HG03521 (cell line): ENCODE measurements around the gene C18orf63.

Experiments used
- ATAC-seq: cut with Tn5 transposase; IDR thresholded peaks from one replicate; pipeline ENCODE4 v1.9.1; 2021; ENCODE audit warnings: mild to moderate bottlenecking, moderate library complexity; ENCODE audit not compliant: unreplicated experiment

C18orf63 gene

DNA sequence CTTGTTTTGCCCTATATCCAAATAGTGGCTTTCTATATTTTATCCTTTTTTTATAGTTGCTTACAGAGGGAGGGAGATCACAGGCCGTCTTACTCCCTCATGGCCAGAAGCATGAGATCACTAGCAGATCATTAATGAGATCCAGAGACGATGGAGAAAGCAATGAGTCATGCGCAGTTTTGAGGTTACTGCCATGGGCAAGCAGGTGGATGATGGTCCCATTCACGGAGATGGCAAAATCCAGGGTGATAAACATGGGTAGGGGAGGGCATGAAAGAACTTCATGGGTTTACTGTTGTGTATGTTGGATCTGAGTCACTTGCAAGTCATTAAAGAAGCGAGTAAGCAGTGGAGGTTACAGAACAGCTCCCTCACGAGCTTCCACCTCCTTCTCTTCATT lies 60.4 kb downstream of the C18orf63 start:
- no peak for ATAC-seq

DNA sequence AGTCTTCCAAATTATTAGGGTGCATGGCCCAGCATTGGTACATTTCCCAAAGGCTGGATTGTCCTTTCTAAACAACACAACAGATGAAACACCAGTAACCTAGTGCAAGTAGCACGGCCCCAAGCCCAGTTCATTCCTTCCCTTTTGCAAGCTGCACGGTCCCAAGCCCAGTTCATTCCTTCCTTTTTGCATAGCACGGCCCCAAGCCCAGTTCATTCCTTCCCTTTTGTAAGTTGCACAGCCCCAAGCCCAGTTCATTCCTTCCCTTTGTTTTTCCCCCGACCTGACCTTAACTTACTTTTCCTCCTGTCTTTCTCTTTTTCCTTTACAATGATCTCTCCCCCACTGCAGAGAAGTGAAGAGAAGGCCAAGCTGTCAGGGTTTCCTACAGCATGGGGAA lies 60.9 kb downstream of the C18orf63 start:
- no peak for ATAC-seq

DNA sequence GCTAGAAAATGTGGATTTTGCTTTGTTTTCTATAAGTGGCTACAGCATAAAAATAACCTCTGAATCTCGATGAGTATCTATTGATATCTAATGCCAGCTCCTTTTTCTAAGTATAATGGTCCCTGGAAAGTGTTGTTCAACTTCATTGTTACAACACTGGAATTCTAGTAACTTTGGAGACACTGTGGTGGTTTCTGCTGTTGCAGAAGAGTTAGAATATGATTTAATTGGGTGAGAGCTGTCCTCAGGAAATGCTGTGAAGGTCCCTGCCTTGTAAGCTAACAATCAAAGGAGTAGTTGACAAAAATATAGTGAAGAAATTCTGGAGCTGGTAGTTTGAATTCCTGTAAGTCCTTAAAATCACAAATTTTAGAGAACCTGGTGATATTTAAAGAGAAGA lies 62.1 kb downstream of the C18orf63 start:
- no peak for ATAC-seq

DNA sequence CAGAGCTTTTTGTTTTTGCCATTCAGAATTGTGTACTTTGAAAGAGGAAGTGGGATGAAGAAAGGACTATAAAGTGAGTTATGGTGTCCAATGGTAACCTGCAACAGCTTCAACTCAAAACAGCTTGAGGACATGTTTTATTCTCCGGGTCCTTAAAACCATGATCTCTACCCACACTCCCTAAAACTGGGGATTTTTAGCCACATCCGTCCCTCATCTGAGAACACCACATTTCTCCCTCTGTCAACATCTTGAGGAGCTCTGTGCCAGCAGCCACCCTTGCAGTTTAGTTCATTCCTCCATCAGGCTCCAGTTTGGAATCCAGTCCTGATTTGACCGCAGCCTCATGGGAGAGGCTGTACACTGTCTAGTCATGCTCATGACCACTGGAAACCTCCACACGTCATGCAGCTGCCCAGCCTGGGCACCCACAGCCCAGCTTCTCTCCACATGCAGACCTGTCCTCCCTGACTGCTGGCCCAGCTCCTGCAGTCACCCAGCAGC lies 62.6 kb downstream of the C18orf63 start:
- ATAC-seq: no peak

DNA sequence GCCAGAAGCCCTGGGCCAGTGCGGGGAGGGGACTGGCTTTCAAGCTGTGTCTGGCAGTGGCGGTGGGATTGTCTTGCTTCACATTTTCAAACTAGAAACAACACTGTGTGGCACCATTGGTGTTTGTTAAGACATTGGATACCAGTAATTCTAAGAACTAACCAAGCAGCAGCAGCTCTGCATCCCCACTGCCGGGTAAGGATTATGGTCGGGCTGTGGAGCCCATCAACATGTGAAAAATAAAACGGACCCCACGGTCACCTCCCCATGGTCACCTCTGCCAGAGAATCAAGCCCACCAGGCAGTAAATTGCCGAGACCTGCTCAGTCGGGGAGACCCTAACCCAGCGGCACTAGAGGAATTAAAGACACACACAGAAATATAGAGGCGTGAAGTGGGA lies 65.3 kb downstream of the C18orf63 start:
- no peak for ATAC-seq

DNA sequence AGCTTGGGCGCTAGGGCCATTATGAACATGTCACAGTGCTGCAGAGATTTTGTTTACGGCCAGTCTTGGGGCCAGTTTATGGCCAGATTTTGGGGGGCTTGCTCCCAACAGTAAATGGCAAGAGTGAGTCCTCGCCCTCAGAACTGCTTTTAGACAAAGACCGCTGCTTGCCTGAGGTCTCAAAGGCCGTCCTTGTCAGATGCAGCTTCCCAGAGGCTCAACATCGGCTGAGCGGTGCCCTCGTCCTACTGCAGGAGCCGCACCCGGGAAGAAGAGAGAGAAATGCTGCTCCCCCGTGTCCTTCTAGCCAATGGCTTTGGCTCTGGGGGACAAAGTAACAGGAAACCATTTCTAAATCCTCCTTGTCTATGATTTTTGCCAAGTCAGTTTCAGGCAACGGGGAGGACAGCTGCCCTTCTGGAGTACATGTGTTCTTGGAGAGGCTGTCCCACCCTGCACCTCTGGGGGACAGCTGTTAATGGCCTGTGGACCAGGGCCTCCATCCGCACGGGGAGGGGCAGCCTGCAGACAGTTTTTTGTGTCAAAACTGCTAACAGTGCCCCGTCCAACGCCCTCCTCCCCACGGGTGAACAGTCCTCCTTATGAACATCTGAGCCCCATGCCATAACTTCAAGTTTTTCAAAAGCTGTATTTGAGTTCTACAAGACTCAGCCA lies 66.1 kb downstream of the C18orf63 start:
- no peak for ATAC-seq

DNA sequence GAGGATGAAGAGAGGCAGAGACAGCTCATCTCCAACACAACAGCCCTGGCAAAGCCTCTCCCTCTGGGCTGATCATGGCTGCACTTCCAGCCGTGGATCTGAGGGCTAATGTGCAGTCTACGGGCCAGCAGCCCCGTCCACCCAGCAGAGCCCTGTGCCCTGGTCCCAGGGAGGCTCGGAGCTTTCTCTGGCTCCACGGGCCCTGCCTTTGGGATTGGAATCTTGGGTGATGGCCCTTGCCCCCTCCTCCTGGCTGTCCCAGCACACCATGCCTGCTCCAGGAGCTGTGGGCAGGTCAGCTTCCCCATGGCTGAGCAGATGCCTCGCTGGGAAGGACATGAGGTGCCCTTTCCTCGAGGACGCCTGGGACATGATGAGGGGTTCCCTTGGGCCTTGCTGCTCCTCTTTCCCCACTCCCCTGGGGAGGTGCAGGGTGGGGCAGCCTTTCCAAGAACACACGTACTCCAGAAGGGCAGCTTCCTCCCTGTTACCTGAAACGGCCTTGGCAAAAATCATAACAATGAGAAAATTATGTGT lies 66.9 kb downstream of the C18orf63 start:
- ATAC-seq: no peak

DNA sequence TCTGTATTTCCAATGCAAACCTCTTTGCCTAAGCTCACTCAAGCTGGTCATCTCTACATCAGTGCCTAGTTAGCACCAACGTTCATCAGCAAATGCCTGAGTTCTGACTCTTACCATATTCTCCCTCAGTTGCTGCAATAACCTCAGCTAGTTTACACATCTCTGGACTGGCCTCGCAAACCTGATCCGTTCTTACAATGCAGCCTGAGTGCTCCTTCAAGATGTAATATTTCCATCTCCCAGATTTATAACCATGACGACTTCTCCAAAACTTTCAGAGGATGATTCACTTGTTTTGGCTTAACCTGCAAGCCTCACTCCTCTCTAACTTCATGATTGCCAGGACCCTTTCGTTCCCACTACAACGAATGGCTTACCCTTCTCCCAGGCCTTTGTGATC lies 71.7 kb downstream of the C18orf63 start:
- ATAC-seq: no peak

DNA sequence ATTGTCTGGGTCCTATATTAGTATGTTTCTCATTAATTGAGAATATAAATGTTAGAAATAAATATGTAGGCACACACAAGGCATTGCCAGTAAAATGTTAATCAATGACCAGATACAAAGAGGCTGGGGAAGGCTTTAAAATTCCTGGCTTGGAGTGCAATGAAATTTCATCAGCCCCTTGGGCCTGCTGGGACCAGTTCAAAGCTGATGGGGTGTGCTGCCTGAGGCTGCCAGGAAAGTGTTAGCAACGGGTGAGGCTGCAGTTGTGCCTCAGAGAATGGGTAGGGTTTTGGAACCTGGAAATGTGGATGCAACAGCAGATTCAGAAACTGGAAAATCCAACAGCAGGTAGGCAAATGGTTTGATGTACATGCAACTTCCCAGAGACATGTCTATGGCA lies 72.6 kb downstream of the C18orf63 start:
- no peak for ATAC-seq

DNA sequence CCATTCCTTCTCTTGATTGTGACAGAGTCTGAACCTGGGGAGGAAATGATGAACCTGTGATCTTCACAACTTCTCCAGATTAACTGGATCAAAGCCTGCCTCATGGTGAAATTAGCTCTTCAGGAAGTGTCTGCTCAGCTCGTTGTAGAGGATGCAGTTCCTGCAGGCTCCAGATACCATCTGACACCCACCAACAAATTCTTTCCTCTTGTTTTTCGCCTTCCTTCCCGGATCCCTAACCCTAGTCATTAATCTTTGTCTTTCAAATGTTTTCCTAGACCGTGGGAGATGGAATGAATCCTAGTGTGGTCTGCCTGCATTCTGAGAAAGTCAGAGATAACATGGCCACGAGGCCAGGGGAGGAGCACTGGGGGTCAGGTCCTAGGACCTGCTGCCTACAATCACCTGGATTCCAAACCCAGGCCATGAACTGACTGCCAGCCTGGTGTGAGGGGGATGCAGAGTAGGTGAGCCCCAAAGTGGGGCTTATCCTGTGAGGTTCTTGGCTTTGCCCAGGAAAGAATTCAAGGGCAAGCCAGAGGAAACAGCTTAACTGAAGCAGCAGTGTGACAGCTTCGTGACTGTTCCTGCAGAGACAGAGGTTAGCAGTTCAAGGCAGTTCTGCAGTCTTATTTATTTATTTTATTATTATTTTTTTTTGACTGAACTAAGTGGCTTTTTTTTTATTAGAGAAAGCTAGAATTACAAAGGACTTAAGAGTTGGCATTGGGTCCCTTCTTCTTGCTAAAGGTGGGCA lies 73.7 kb downstream of the C18orf63 start:
- no peak for ATAC-seq

DNA sequence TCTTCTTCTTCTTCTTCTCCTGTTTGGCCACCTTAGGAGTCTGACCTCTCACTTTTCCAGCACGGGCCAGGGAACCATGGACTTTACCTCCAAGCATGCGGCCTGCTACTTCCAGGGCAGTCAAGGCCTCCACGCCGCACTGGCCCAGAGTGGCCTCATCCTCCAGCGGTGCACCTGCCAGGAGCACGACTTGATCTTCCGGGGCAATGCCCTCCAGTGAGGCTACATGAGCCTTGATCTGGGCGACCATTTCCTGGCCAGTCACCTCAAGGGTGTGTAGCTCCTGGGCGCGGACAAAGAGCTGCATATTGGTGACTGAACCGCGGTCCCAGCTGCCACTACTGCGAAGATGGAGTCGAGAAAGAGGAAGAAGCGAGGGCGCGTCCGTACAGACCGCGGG lies 74.4 kb downstream of the C18orf63 start:
- no peak for ATAC-seq

DNA sequence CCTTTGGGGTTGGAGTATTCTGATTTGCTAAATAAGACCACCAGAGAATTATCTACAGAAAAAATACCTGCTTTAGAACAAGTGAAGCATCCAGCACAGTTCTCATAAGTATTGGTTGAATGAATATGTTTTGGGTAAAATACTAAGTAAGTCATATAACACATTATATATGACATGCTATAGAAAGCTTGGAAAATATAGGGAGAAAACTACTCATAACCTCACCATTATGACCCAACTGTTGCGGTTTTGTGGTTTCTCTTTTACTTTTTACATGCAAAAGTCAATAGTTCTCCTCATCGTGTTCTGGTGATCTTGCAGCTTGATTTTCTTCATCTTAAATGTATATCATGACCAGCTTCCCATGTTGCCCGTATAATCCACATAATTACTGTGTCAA lies 75.3 kb downstream of the C18orf63 start:
- no peak for ATAC-seq

DNA sequence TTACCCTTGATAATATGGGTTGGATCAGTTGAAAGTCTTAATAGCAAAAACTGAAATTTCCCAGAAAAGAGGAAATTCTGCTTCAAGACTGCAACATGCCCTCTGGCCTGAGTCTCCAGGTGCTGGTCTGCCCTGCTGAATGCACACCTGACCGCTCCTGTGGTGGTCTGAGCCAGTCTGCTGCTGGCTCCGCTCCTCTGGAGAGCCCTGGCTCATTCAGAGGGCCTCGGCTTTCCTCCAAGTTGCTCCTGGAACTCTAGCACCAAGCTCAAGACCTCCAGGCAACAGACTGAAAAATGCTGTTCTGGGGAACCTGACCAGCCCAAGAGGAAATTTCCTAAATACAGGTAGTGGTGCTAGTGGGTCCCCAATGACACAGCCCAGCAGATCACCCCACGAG lies 76.7 kb downstream of the C18orf63 start:
- ATAC-seq: no peak

DNA sequence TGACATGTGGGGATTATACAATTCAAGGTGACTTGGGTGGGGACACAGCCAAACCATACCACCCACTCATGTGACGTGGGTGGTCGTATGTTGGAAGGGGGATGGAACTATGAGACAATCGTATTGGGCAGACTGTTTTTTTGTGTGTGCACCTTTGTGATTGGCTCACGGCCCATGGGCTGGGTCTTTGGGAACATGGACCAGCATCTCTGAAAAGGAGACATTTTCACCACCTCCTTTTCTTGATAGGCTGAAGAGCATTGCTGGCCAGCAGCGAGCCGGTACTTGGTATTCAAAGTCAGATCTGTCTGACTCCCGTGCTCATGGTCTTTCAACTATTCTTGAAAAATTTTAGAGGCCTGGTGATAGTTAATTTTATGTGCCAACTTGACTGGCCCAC lies 79.4 kb downstream of the C18orf63 start:
- ATAC-seq: no peak

DNA sequence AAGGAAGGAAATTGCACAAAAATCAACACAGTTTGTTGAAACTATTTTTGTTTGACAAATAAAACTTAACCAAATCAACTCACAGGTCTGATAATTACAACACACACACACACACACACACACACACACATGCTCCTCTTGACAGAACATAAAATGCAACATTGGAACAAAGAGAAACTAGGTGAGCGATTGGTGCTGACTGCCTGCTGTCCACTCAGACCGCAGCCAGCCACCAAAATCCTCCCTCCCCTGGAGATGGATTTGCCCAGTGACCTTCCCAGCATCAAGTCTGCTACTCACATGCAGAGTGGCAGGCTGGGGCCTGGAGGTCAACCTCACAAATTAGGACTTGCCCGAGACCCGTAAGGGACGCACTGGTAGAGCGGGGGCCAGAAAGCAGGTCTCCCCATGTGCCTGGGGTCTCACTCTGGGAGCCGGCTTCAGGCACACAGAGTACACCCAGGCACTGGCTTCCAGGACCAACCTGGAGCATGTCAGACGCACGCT lies 80.1 kb downstream of the C18orf63 start:
- no peak for ATAC-seq

DNA sequence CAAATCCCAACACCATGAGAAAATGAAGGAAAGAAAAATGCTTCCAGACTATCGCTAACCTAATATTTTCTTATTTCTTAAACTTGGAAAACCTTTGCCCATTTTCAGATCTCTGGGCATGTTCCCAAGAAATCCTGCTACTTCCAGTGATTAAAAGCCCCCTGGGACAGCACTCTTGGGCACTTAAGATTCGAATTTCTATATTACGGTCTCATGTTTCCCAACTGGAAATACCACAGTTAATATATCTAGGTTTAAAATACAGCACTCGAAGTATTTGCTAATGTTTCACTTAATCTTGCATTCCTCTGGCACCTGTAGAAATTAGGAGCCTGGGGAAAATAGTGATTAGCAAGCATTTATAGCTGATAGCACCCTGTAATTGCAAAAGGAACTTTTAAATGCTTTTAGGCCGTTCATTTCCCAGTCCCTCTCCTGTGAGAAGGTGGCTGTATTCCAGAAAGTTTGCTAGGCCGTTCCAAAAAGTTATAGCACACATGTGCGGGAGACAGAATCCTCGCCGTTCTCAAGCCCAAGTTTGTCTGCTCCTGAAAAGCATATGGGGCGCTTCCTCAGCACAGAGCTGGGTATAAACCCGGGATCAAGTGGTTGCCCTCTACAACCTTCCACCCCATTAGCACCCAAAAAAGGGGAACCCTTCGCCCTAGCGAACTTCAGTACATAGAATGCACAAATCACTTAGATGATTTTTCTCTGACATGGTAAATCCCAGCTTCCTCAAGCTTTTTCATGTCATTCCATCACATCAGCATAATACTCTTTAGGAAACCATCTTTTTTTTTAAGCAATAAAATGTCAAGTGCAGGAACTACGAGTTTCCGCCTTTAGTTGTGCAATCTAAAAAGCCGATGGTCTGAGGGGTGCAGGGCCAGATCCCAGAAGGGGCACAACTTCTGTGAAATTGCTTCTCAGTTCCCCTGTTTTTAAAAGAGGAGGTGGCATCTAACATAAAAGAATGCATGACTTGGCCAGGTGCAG lies 80.8 kb downstream of the C18orf63 start:
- ATAC-seq: no peak

DNA sequence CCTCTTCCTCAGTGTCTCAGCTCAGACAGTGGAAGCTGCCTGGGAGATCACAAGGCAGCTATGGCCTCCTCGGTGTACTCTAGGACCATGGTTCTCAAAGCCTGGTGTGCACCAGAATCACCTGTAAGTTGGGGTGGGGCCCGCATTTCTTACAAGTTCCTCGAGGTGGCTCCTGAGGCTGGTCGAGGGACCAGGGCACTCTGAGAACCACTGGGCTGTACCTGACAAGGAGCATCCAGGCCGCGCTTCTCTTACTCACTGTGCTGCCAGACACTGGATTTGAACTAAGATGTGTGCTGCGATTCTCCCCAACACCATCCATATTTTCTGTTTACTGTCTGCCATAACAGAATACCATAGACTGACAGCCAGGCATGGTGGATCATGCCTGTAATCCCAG lies 81.9 kb downstream of the C18orf63 start:
- no peak for ATAC-seq

DNA sequence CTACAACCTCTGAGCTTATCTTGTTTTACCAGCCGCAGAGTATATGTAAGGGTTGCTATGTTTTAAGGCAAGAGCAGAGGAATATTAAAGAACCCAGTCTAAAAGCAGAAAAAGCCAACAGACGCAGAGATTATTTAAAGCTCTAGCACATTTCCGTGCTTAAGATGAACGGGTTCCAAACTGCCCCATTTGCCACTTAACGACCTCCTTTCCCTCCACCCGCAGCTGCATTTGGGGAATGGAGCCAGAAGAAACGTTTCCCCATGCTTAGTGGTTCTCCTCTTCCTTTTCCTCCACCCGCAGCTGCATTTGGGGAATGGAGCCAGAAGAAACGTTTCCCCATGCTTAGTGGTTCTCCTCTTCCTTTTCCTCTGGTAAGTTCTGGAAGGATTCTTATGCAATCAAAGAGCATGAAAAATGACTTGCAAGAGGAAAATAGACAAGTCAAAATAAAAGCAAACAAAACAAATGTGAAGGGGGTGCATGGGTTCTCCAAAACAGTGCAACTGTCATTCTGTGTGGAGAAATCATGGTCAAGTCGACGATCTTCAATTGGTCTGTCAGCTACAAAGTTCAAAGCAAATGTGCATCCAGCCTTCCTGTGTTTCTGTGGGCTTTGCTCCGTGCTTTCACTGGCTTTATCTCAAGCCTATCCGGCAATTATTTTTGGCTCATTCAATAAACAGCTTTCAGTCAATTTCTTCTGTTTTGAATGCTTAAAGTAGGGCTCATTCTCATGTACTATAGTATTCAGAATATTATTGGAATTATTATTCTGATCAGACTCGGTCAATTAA lies 83.7 kb downstream of the C18orf63 start:
- ATAC-seq: no peak

DNA sequence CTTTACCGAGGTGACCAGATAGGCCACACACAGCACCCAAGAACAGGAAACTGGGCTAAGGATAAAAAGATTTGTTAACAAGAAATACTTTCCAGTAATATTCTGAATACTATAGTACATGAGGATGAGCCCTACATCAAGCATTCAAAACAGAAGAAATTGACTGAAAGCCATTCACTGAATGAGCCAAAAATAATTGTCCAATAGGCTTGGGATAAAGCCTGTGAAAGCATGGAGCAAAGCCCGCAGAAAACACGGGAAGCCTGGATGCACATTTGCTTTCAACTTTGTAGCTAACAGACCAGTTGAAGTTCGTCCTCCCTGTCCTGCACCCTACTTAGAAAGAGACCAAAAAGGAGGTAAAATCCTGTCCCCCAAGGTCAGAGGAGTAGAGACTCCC lies 85.2 kb downstream of the C18orf63 start:
- ATAC-seq: no peak

DNA sequence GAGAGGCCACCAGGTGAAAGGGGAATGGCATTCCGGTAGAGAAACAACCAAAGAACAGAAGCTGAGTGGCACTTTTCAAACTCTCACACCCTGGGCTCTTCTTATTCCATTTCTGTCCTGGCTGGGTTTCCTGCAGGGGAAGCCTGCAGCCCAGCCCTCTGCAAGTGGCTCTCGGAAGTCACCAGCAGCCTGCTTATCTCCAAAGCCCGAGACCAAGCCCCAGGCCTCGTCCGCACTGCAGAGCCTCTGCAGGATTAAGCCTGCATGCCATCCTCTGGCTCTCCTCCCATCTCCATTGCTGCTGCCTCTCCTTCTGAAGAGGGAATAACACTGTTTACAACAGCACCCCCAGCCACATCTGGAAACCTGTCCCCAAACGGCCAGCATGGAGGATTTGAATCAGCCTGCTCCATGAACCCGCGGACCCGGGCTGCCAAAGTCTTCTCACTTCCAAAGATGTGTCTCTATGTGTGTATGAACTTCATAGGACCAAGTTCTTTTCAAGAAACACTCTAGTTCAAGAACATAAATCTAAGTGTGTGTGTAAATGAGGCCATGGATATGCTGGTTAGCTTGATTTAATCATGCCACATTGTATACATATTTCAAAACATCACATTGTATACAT lies 87.3 kb downstream of the C18orf63 start:
- ATAC-seq: no peak
